Endodermal cell (in vitro differentiated cells): ENCODE results near the gene SPDYC. TPM values are rescaled to one million over a fixed set of nuclear protein-coding genes. Genes with fewer than 3 reads are reported as not detected.

Experiments used
- DNase-seq: peaks from one replicate; pipeline ENCODE4 v3.0.0-alpha.2; 2017
- H3K27ac ChIP-seq: 2 replicates; pipeline ENCODE4 v1.5.1; 2013; ENCODE audit warnings: mild to moderate bottlenecking, low read depth, low read length, moderate library complexity
- H3K27me3 ChIP-seq: 2 replicates; pipeline ENCODE4 v1.6.1; 2013; ENCODE audit warnings: mild to moderate bottlenecking, low read length, moderate library complexity; ENCODE audit not compliant: insufficient read depth, control insufficient read depth, poor library complexity, severe bottlenecking
- H3K36me3 ChIP-seq: 2 replicates; pipeline ENCODE4 v1.7.0; 2013; ENCODE audit warnings: mild to moderate bottlenecking, low read length, moderate library complexity; ENCODE audit not compliant: control insufficient read depth, insufficient read depth
- H3K4me1 ChIP-seq: one replicate; pipeline ENCODE4 v1.7.0; 2013; ENCODE audit warnings: low read length; ENCODE audit not compliant: control insufficient read depth, insufficient read depth
- H3K4me3 ChIP-seq: 2 replicates; pipeline ENCODE4 v1.5.1; 2013; ENCODE audit warnings: mild to moderate bottlenecking, low read length, moderate library complexity
- H3K9ac ChIP-seq: 2 replicates; pipeline ENCODE4 v1.6.1; 2013; ENCODE audit warnings: mild to moderate bottlenecking, low read length, moderate library complexity; ENCODE audit not compliant: poor library complexity, severe bottlenecking; ENCODE audit errors: extremely low read depth
- H3K9me3 ChIP-seq: 2 replicates; pipeline ENCODE4 v1.6.1; 2013; ENCODE audit warnings: mild to moderate bottlenecking, low read length, moderate library complexity; ENCODE audit not compliant: control insufficient read depth
- H3K27ac Mint-ChIP-seq: 2 replicates; pipeline ENCODE4 v1.8.0; 2020; ENCODE audit warnings: mixed read lengths
- H3K27me3 Mint-ChIP-seq: 2 replicates; pipeline ENCODE4 v1.8.0; 2021; ENCODE audit warnings: mild to moderate bottlenecking, mixed read lengths; ENCODE audit not compliant: insufficient read depth
- H3K36me3 Mint-ChIP-seq: 2 replicates; pipeline ENCODE4 v1.8.0; 2020; ENCODE audit warnings: low read depth, mixed read lengths
- H3K4me1 Mint-ChIP-seq: 2 replicates; pipeline ENCODE4 v1.8.0; 2020; ENCODE audit warnings: mixed read lengths
- H3K4me3 Mint-ChIP-seq: 2 replicates; pipeline ENCODE4 v1.8.0; 2020; ENCODE audit warnings: mild to moderate bottlenecking, moderate library complexity, mixed read lengths
- H3K9me3 Mint-ChIP-seq: 2 replicates; pipeline ENCODE4 v1.8.0; 2020; ENCODE audit warnings: mild to moderate bottlenecking, mixed read lengths
- WGBS, 2 experiments: methylation state at CpG; one replicate each; pipeline versions ENCODE4 v1.1.5 to v1.1.7; 2013; ENCODE audit warnings: missing lambda C conversion rate in 2 of 2, mixed read lengths in 1 of 2; ENCODE audit not compliant: insufficient coverage in 1 of 2, insufficient read length in 1 of 2; 5-methylcytosine and 5-hydroxymethylcytosine counted together
- total RNA-seq, 2 donors: library from RNA; stranded (reverse); fragmentation: NEBNext Ultra II Directional in 1 of 2; extraction: Animal tissue kit (Norgen Biotek cat#: 25700) in 1 of 2; gene quantifications; 2 replicates in 1 of 2; 3 replicates in 1 of 2; pipeline ENCODE4 v1.2.1, GENCODE V29; 2021
- TF ChIP-seq, protein P1 (sequence below): fragments of 200-600 bp; sonication (generic); conservative IDR thresholded peaks from 2 replicates; pipeline ENCODE4 v1.5.0; 2021; ENCODE audit warnings: antibody characterized with exemption, mild to moderate bottlenecking

Gene SPDYC
- total RNA-seq, 2 donors from 2014 or later = 0.46 TPM; not detected in 1

DNA sequence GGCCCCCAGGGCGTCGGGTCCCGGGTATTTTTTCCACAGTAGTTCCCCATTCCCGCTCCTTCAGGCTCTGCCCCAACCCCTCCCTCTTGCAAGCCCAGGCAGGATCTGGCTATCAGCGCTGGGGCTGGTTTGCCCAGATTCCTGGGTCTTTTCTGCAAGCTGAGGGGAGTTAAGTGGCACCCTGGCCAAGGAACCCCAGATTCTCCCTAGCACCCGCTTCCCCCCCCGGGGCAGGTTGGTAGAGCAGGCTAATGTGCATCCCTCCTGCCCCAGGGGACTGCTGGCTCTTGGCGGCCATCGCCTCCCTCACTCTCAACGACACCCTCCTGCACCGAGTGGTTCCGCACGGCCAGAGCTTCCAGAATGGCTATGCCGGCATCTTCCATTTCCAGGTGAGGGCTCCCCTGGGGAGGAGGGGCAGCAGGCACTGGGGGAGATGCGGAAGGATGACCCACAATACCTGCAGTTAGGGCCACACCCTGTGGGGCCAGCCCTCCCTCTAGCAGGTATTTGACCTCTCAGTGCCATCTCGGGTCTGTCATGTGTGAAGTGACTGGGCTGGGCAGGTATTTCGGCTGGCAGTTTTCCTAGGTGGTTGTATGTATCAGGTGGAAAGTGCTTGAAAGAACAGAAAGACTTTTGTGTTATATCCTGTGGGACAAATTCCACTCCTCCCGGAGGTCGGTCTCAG lies 13.3 kb downstream of the SPDYC start:
- Mint-ChIP-seq H3K4me3 (peak overlapping the region; percentile 86), H3K4me1 (peaks cover 34% of the 10 kb centered on the region), H3K9me3 (no peaks in the 10 kb centered on the region), H3K27me3 (no peaks in the 10 kb centered on the region), H3K27ac (peak overlapping the region; percentile 35), H3K36me3 (peaks cover 35% of the 10 kb centered on the region)
- 84 to 88% methylated on average over 10 to 19 of the region's 19 CpGs for WGBS, 2 experiments
- TF ChIP-seq, protein P1, sequence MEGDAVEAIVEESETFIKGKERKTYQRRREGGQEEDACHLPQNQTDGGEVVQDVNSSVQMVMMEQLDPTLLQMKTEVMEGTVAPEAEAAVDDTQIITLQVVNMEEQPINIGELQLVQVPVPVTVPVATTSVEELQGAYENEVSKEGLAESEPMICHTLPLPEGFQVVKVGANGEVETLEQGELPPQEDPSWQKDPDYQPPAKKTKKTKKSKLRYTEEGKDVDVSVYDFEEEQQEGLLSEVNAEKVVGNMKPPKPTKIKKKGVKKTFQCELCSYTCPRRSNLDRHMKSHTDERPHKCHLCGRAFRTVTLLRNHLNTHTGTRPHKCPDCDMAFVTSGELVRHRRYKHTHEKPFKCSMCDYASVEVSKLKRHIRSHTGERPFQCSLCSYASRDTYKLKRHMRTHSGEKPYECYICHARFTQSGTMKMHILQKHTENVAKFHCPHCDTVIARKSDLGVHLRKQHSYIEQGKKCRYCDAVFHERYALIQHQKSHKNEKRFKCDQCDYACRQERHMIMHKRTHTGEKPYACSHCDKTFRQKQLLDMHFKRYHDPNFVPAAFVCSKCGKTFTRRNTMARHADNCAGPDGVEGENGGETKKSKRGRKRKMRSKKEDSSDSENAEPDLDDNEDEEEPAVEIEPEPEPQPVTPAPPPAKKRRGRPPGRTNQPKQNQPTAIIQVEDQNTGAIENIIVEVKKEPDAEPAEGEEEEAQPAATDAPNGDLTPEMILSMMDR = no peak
- H3K27ac ChIP-seq = no peak overlapping the region
- H3K27me3 ChIP-seq = no peaks in the 10 kb centered on the region
- H3K36me3 ChIP-seq = peaks cover 40% of the 10 kb centered on the region
- H3K9me3 ChIP-seq = no peaks in the 10 kb centered on the region
- H3K9ac ChIP-seq = peak overlapping the region; percentile 84
- H3K4me1 ChIP-seq = peaks cover 9% of the 10 kb centered on the region
- peak; percentile 68 for DNase-seq
- H3K4me3 ChIP-seq = peak overlapping the region; percentile 96

DNA sequence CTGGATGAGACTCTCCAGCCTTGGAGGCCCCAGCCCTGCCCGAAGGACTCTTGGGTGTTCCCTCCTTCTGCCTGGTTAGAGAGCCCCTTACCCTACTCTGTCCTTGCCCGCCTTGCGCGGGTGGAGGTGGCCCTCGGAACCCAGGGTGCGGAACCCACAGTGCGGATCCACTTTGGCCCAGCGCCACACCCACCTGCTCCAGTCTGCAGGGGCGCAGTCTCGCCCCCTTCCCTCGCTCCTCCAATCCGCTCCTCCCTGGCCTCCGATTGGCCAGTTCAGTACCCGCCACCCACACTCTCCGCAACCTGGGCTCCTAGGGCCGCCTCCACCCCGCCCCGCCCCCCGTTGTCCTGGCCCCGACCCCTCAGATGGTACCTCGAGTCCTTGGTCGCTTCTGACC lies 14.1 kb downstream of the SPDYC start:
- H3K9me3 Mint-ChIP-seq = no peaks in the 10 kb centered on the region
- Histone ChIP-seq H3K36me3 (peaks cover 48% of the 10 kb centered on the region), H3K4me3 (peak overlapping the region; percentile 96), H3K9me3 (no peaks in the 10 kb centered on the region), H3K9ac (no peak overlapping the region), H3K4me1 (peaks cover 9% of the 10 kb centered on the region), H3K27me3 (no peaks in the 10 kb centered on the region), H3K27ac (no peak overlapping the region)
- WGBS, 2 experiments = 73 to 100% methylated on average over 1 to 22 of the region's 22 CpGs
- TF ChIP-seq, protein P1 = no peak
- H3K27me3 Mint-ChIP-seq = no peaks in the 10 kb centered on the region
- H3K36me3 Mint-ChIP-seq = peaks cover 40% of the 10 kb centered on the region
- DNase-seq = peak; percentile 93
- H3K27ac Mint-ChIP-seq = no peak overlapping the region
- H3K4me1 Mint-ChIP-seq = peaks cover 34% of the 10 kb centered on the region
- peak overlapping the region; percentile 86 for H3K4me3 Mint-ChIP-seq

DNA sequence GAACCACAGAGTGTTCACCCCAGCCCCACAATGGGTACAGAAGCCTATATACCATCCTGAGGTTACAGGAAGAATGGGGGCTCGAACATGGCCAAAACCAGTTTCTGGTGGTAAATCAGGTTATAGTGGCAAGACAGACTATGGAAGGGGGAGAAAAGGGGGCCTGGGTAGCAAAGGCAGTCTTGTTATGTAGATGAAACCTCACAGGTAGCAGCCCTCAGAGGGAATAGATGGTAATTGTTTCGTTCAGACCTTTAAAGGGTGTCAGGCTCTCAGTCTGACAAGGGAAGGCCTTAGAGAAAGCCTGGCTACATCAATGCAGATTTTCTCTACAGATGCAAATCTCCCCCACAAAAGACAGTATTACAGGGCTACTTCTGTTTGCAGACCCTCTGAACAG lies 15.1 kb downstream of the SPDYC start:
- Mint-ChIP-seq H3K9me3 (no peaks in the 10 kb centered on the region), H3K27ac (no peak overlapping the region)

More for the DNA sequence above, 15.1 kb downstream of the SPDYC start:
- H3K4me1 Mint-ChIP-seq = peaks cover 34% of the 10 kb centered on the region
- H3K4me1 ChIP-seq = peaks cover 9% of the 10 kb centered on the region
- H3K4me3 Mint-ChIP-seq = no peak overlapping the region
- H3K27ac ChIP-seq = no peak overlapping the region
- TF ChIP-seq, protein P1 = no peak
- peaks cover 50% of the 10 kb centered on the region for H3K36me3 Mint-ChIP-seq
- H3K27me3 ChIP-seq = no peaks in the 10 kb centered on the region
- no peak overlapping the region for H3K9ac ChIP-seq
- H3K4me3 ChIP-seq = no peak overlapping the region
- no peak for DNase-seq
- WGBS, 2 experiments = 65 to 72% methylated on average over 2 of the region's 2 CpGs
- H3K36me3 ChIP-seq = peaks cover 59% of the 10 kb centered on the region
- no peaks in the 10 kb centered on the region for H3K27me3 Mint-ChIP-seq
- H3K9me3 ChIP-seq = no peaks in the 10 kb centered on the region
